ENCODE results near the gene COL5A1. TPM values are rescaled to one million over a fixed set of nuclear protein-coding genes. Genes with fewer than 3 reads are reported as not detected.

The COL5A1 gene
- total and polyA plus RNA-seq, 2 experiments from 2014 or later, result 2.5 to 13.1 TPM

GRCh38 chr9:134744385-134745295, 103.0 kb downstream of the COL5A1 start (continued):
- TF ChIP-seq EZH2 (IDR thresholded peaks at IDR 0.05; ENCODE audit: low read depth, unreplicated experiment) (no peak), POLR2AphosphoS5 (IDR thresholded peaks at IDR 0.05; ENCODE audit: low read depth) (no peak), ZNF462 (CRISPR knock-in tag; IDR thresholded peaks at IDR 0.05) (no peak), CREB1 (CRISPR knock-in tag; IDR thresholded peaks at IDR 0.05; ENCODE audit: low read depth) (no peak)

GRCh38 chr9:134747951-134748489, 106.4 kb downstream of the COL5A1 start:
- Histone ChIP-seq H3K27ac (ENCODE audit: low read depth) (no peak overlapping the region), H3K79me2 (replicated peaks; ENCODE audit: insufficient read depth) (no peaks in the 10 kb centered on the region), H3F3A (replicated peaks; ENCODE audit: low read depth) (peaks cover 14% of the 10 kb centered on the region), H3K9me2 (ENCODE audit: insufficient read depth) (no peaks in the 10 kb centered on the region), H3K36me3 (ENCODE audit: insufficient read depth) (no peaks in the 10 kb centered on the region), H3K4me2 (no peak overlapping the region), H3K4me1 (ENCODE audit: insufficient read depth) (no peaks in the 10 kb centered on the region), H3K27me3 (ENCODE audit: insufficient read depth) (no peaks in the 10 kb centered on the region), H3K4me3 (no peak overlapping the region), H4K20me1 (replicated peaks; ENCODE audit: insufficient read depth) (no peaks in the 10 kb centered on the region), H2AFZ (no peak overlapping the region)
- ATAC-seq, result no peak
- peaks cover 6% of the 10 kb centered on the region for H3K27me3 Mint-ChIP-seq (ENCODE audit: insufficient read depth, low read depth, poor library complexity)
- no peaks in the 10 kb centered on the region for H3K4me1 Mint-ChIP-seq
- peaks cover 27% of the 10 kb centered on the region for H3K9me3 Mint-ChIP-seq
- H3K36me3 Mint-ChIP-seq (ENCODE audit: low read depth), result peaks cover 27% of the 10 kb centered on the region
- H3K27ac Mint-ChIP-seq, result no peak overlapping the region
- no peak for DNase-seq (ENCODE audit: low spot score)
- no peak overlapping the region for H3K4me3 Mint-ChIP-seq
- no peak for TF ChIP-seq POLR2AphosphoS5 (IDR thresholded peaks at IDR 0.05; ENCODE audit: low read depth)
- no peak for TF ChIP-seq NANOG (IDR thresholded peaks at IDR 0.05; ENCODE audit: borderline replicate concordance)
- TF ChIP-seq CREB1 (CRISPR knock-in tag; IDR thresholded peaks at IDR 0.05; ENCODE audit: low read depth), result no peak
- no peak for TF ChIP-seq ZNF462 (CRISPR knock-in tag; IDR thresholded peaks at IDR 0.05)
- no peak for TF ChIP-seq ZNF114 (CRISPR knock-in tag; IDR thresholded peaks at IDR 0.05)
- TF ChIP-seq EZH2 (IDR thresholded peaks at IDR 0.05; ENCODE audit: low read depth, unreplicated experiment), result no peak

Measured in GM23338 (cell line).